Heart right ventricle (tissue), 16 donors: Measurements from ENCODE around the gene TIAM1. TPM values are rescaled to one million over a fixed set of nuclear protein-coding genes. Genes with fewer than 3 reads are reported as not detected.

Experiments
- ATAC-seq, 8 donors: fragments of 200-7000 bp; cut with Tn5 transposase; one replicate each; pipeline ENCODE4 v1.9.1; 2020; ENCODE audit warnings: mild to moderate bottlenecking in 8 of 8, moderate library complexity in 8 of 8, moderate number of reproducible peaks in 1 of 8
- DNase-seq, 2 donors: peaks; one replicate each; pipeline ENCODE4 v3.0.0-alpha.2; 2020
- H3K27ac ChIP-seq, 10 donors: fragments of 200-600 bp; sonication (generic) in 2 of 10; one replicate each; pipeline versions ENCODE4 v1.5.0 to v1.8.0; 2020 to 2022; ENCODE audit warnings: mild to moderate bottlenecking in 3 of 10
- H3K27me3 ChIP-seq, 7 donors: fragments of 200-600 bp; one replicate each; pipeline ENCODE4 v1.8.0; 2021 to 2022; ENCODE audit warnings: mild to moderate bottlenecking in 2 of 7
- H3K36me3 ChIP-seq, 9 donors: fragments of 200-600 bp; sonication (generic) in 1 of 9; one replicate each; pipeline versions ENCODE4 v1.5.0 to v1.8.0; 2020 to 2022; ENCODE audit warnings: mild to moderate bottlenecking in 2 of 9
- H3K4me1 ChIP-seq, 9 donors: fragments of 200-600 bp; sonication (generic) in 1 of 9; one replicate each; pipeline versions ENCODE4 v1.5.0 to v1.8.0; 2020 to 2022; ENCODE audit warnings: mild to moderate bottlenecking in 4 of 9
- H3K4me3 ChIP-seq, 10 donors: fragments of 200-600 bp; sonication (generic) in 2 of 10; one replicate each; pipeline versions ENCODE4 v1.5.0 to v1.8.0; 2020 to 2022; ENCODE audit warnings: mild to moderate bottlenecking in 7 of 10, moderate library complexity in 2 of 10
- H3K9me3 ChIP-seq, 11 donors: fragments of 200-600 bp in 10 of 11; sonication (generic) in 2 of 11; one replicate each; pipeline versions ENCODE4 v1.5.0 to v1.8.0; 2013 to 2022; ENCODE audit warnings: mild to moderate bottlenecking in 2 of 11, control low read depth in 1 of 11, moderate library complexity in 1 of 11
- WGBS, 2 donors: extraction: QIAGEN DNeasy Blood & Tissue Kit; methylation state at CpG; one replicate each; pipeline ENCODE4 v1.1.7; 2013; ENCODE audit warnings: inconsistent platforms in 1 of 2; 5-methylcytosine and 5-hydroxymethylcytosine counted together
- intact Hi-C, 10 donors: fragments of 100-400 bp; cut with DNase I; formaldehyde crosslinking; loops; one replicate each; pipeline versions ENCODE4 v1.11.1 to v1.14.2; 2022
- polyA plus RNA-seq, 2 donors: library from polyadenylated mRNA; stranded (reverse); fragments of 200-250 nt; gene quantifications; one replicate each; pipeline ENCODE4 v1.2.3, GENCODE V29; 2013
- total RNA-seq, 10 donors: library from RNA; stranded (reverse); fragmentation: NEBNext Ultra II Directional in 3 of 10; extraction: Animal tissue kit (Norgen Biotek cat#: 25700) in 3 of 10; gene quantifications; one replicate each; pipeline versions ENCODE4 v1.2.1 to v1.2.4, GENCODE V29; 2021 to 2023
- TF ChIP-seq, protein P1 (sequence below), 9 donors: fragments of 200-600 bp; sonication (generic) in 2 of 9; IDR thresholded peaks; one replicate each; pipeline versions ENCODE4 v1.5.0 to v1.8.0; 2021 to 2022; ENCODE audit warnings: antibody characterized with exemption in 9 of 9, mild to moderate bottlenecking in 5 of 9, moderate library complexity in 1 of 9
- donor health status: Arrhythmogenic right ventricular cardiomyopathy.
- donor health status: ischemic (EF 13 %, LVEDD 7.1; RV severe dilation, severe dysfunction).
- donor health status: healthy with polysubstance abuse.
- donor health status: DM: no; HTN: yes; CAD: no.
- donor health status: DM: no; HTN: no; CAD: no.
- donor health status: ischemic (EF 25% LVEDD 6.9; RV normal size, moderate dysfunction).
- donor health status: ischemic (EF 25% LVEDD 5.7; RV mildly dilated, moderate dysfunction).
- donor health status: healthy.
- donor health status: DM: yes; HTN: yes; CAD: no.
- donor health status: Ischemic cardiomyopathy.
- donor health status: ischemic (EF 35%, LVEDD 5.7; RV mildly dilated, moderate dysfunction).
- donor health status: nonischemic (EF 11% LVEDD 7.7; RV severe dilation, severe dysfunction).
- donor health status: DM: yes; HTN: yes; CAD: no.
- donor health status: PGD.
- donor health status: ischemic (EF 29% LVEDD 5.4; RV normal size, mild dysfunction).
- donor health status: nonischemic (EF 23%, LVEDD 6.1; RV moderate dilation, normal function).

Gene TIAM1
- total and polyA plus RNA-seq, 12 donors = 0.97 to 4.5 (median 2.0) TPM

- Histone ChIP-seq H3K27ac (no peak overlapping the region), H3K4me1 (peaks cover 0 to 5% (median 0%) of the 10 kb centered on the region in 9 donors), H3K9me3 (no peaks in the 10 kb centered on the region), H3K27me3 (peaks cover 0 to 14% (median 0%) of the 10 kb centered on the region in 7 donors), H3K4me3 (no peak overlapping the region), H3K36me3 (no peaks in the 10 kb centered on the region)
- WGBS, 2 donors = 55 to 56% methylated on average over 3 of the region's 3 CpGs
- TF ChIP-seq, protein P1, sequence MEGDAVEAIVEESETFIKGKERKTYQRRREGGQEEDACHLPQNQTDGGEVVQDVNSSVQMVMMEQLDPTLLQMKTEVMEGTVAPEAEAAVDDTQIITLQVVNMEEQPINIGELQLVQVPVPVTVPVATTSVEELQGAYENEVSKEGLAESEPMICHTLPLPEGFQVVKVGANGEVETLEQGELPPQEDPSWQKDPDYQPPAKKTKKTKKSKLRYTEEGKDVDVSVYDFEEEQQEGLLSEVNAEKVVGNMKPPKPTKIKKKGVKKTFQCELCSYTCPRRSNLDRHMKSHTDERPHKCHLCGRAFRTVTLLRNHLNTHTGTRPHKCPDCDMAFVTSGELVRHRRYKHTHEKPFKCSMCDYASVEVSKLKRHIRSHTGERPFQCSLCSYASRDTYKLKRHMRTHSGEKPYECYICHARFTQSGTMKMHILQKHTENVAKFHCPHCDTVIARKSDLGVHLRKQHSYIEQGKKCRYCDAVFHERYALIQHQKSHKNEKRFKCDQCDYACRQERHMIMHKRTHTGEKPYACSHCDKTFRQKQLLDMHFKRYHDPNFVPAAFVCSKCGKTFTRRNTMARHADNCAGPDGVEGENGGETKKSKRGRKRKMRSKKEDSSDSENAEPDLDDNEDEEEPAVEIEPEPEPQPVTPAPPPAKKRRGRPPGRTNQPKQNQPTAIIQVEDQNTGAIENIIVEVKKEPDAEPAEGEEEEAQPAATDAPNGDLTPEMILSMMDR (IDR thresholded peaks at IDR 0.05) = no peak
- DNase-seq (no peak), ATAC-seq (no peak)
- intact Hi-C loops = no loop called here
Measured at GRCh38 chr21:31145274-31145673, 198.8 kb downstream of the TIAM1 start.

DNA sequence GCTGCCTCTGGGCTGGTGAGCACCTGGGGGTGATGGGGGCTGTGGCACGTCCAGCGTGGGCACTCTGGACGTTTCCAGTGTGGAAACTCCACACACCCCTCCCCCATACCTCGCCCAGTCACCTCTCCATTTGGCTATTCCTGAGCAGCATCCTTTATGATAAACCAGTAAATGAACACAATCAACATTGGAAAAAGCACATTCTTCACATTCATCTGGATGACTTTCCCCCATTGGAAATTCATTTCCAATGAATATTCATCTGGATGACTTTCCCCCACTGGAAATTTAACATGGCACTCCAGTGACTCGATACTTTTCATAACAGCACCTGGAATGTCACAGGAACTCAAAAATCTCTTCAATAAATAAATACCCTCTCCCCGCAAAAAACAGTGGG lies 201.0 kb downstream of the TIAM1 start:
- WGBS, 2 donors = 88 to 89% methylated on average over 6 of the region's 6 CpGs
- intact Hi-C loops = no loop called here

GRCh38 chr21:31142600-31142999 lies 201.5 kb downstream of the TIAM1 start:
- Histone ChIP-seq H3K27me3 (peaks cover 0 to 14% (median 0%) of the 10 kb centered on the region in 7 donors), H3K4me1 (peaks cover 0 to 6% (median 0%) of the 10 kb centered on the region in 9 donors), H3K4me3 (no peak overlapping the region), H3K27ac (no peak overlapping the region), H3K36me3 (no peaks in the 10 kb centered on the region), H3K9me3 (no peaks in the 10 kb centered on the region)
- TF ChIP-seq, protein P1 (IDR thresholded peaks at IDR 0.05) = peak in 1 of 9 donors; percentile 11
- ATAC-seq (no peak), DNase-seq (no peak)
- 74 to 79% methylated on average over 7 of the region's 7 CpGs for WGBS, 2 donors
- intact Hi-C loops = no loop called here

More for the DNA sequence above, 201.0 kb downstream of the TIAM1 start:
- Histone ChIP-seq H3K27ac (no peak overlapping the region), H3K4me3 (no peak overlapping the region), H3K4me1 (peaks cover 0 to 5% (median 0%) of the 10 kb centered on the region in 9 donors), H3K27me3 (peaks cover 0 to 14% (median 0%) of the 10 kb centered on the region in 7 donors), H3K9me3 (no peaks in the 10 kb centered on the region), H3K36me3 (no peaks in the 10 kb centered on the region)
- DNase-seq = no peak
- TF ChIP-seq, protein P1 (IDR thresholded peaks at IDR 0.05) = no peak
- no peak for ATAC-seq

DNA sequence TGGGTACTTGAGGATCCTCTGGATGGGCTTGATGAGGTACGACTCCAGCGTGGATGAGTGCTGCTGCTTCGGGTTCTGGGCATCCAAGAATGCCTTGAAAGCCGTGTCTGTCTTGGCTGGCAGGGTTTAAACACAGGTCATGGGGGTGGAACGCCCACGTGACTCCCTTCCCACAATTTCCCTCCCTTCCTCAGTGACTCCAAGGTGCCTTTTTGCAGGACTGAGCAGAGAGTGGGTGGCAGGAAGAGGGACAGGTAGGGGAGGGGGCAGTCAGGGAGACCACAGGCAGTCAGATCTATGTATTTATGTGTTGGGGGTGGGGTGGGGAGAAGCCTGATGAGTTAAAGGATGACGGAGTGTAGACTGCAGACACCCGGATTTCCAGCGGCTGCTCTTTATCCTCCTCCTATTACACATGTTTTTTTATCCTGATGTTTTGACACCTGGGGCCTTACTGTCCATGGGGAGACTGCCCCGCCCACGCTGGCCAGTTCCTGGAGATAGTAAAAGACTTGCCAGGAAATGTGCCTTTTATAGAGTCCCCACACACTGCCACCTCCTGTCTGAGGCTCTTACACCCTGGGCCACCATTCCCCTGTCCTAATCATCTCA lies 202.6 kb downstream of the TIAM1 start:
- Histone ChIP-seq H3K4me1 (peaks cover 0 to 6% (median 0%) of the 10 kb centered on the region in 9 donors), H3K9me3 (no peaks in the 10 kb centered on the region), H3K27ac (peak overlapping the region in 1 of 10 donors; percentile 28), H3K4me3 (no peak overlapping the region), H3K36me3 (no peaks in the 10 kb centered on the region), H3K27me3 (peaks cover 0 to 19% (median 0%) of the 10 kb centered on the region in 7 donors)
- peak in 4 of 8 donors; percentile 44 to 72 (median 47) for ATAC-seq
- intact Hi-C loops = no loop called here
- 67 to 72% methylated on average over 11 of the region's 11 CpGs for WGBS, 2 donors
- DNase-seq = peak in 1 of 2 donors; percentile 23
- TF ChIP-seq, protein P1 (IDR thresholded peaks at IDR 0.05) = no peak
